Endothelial cell of umbilical vein (primary cell): Measurements from ENCODE around the gene HDAC4. TPM values are rescaled to one million over a fixed set of nuclear protein-coding genes. Genes with fewer than 3 reads are reported as not detected.

Experiments
- BruUV-seq: library from RNA; stranded (reverse); fragments of 400-500 nt; replicated peaks from 2 replicates; lab custom pipeline; 2021; lab: Mats Ljungman, UMichigan
- CTCF ChIA-PET: fragments of 300-600, 350-600 bp; sonication (Branson Sonifier 250); formaldehyde crosslinking; loops from one replicate; lab custom pipeline; 2021; ENCODE audit warnings: antibody characterized with exemption, inconsistent platforms; lab: Charles Lee
- POLR2A ChIA-PET: fragments of 300-600, 350-600 bp; sonication (Branson Sonifier 250); formaldehyde crosslinking; loops from one replicate; lab custom pipeline; 2021; ENCODE audit warnings: antibody characterized with exemption, inconsistent platforms; lab: Charles Lee
- DNase-seq: peaks from one replicate; pipeline ENCODE4 v3.0.0-alpha.2; 2011; ENCODE audit warnings: low read depth, low spot score
- FAIRE-seq: peaks from 2 replicates; lab custom pipeline; 2011; peaks lifted over from hg19 to GRCh38; lab: Jason Lieb, UNC
- H2AFZ ChIP-seq: 2 replicates; pipeline ENCODE4 v1.6.0; 2012; ENCODE audit warnings: low read depth, low read length, control low read depth, inconsistent platforms
- H3K27ac ChIP-seq: 2 replicates; pipeline ENCODE4 v1.5.1; 2011; ENCODE audit warnings: low read depth, mild to moderate bottlenecking, control low read depth, low read length, moderate library complexity; ENCODE audit not compliant: insufficient read depth
- H3K27me3 ChIP-seq, 2 experiments: 2 replicates each; pipeline versions ENCODE4 v1.6.0 to v1.6.1; 2011; ENCODE audit warnings: low read length in 2 of 2, mixed read lengths in 1 of 2; ENCODE audit not compliant: control insufficient read depth in 2 of 2, insufficient read depth in 2 of 2
- H3K36me3 ChIP-seq, 2 experiments: 2 replicates in 1 of 2; 3 replicates in 1 of 2; pipeline ENCODE4 v1.5.1; 2011; ENCODE audit warnings: low read length in 2 of 2, mild to moderate bottlenecking in 1 of 2, moderate library complexity in 1 of 2; ENCODE audit not compliant: control insufficient read depth in 2 of 2, insufficient read depth in 2 of 2; ENCODE audit errors: extremely low read depth in 1 of 2
- H3K4me1 ChIP-seq: 3 replicates; pipeline ENCODE4 v1.5.1; 2011; ENCODE audit warnings: mild to moderate bottlenecking, low read length; ENCODE audit not compliant: control insufficient read depth, insufficient read depth; ENCODE audit errors: extremely low read depth
- H3K4me2 ChIP-seq: 2 replicates; pipeline ENCODE4 v1.6.1; 2011; ENCODE audit warnings: low read length, control low read depth, mixed read lengths; ENCODE audit not compliant: insufficient read depth
- H3K4me3 ChIP-seq, 3 experiments: fragments of 200-600 bp in 1 of 3; sonication (generic), shearing (Covaris generic) in 1 of 3; replicated peaks in 1 of 3; 2 replicates each; pipeline ENCODE4 v1.5.1; 2011 to 2016; ENCODE audit warnings: control low read depth in 3 of 3, low read length in 3 of 3, mild to moderate bottlenecking in 2 of 3, inconsistent platforms in 1 of 3, low read depth in 1 of 3, moderate library complexity in 1 of 3; ENCODE audit not compliant: insufficient read depth in 1 of 3
- H3K79me2 ChIP-seq: 2 replicates; pipeline ENCODE4 v1.6.0; 2012; ENCODE audit warnings: low read length, inconsistent platforms; ENCODE audit not compliant: control insufficient read depth, insufficient read depth
- H3K9ac ChIP-seq: replicated peaks from 2 replicates; pipeline ENCODE3; 2011; ENCODE audit warnings: low read length, control low read depth; ENCODE audit not compliant: insufficient read depth; ENCODE audit errors: extremely low read depth
- H3K9me1 ChIP-seq: replicated peaks from 3 replicates; pipeline ENCODE4 v1.6.0; 2011; ENCODE audit warnings: mild to moderate bottlenecking, low read length; ENCODE audit not compliant: control insufficient read depth, insufficient read depth; ENCODE audit errors: extremely low read depth
- H3K9me3 ChIP-seq: replicated peaks from 2 replicates; pipeline ENCODE4 v1.5.1; 2012; ENCODE audit warnings: low read length, inconsistent platforms; ENCODE audit not compliant: control insufficient read depth, insufficient read depth
- H4K20me1 ChIP-seq: replicated peaks from 2 replicates; pipeline ENCODE3; 2011; ENCODE audit warnings: mild to moderate bottlenecking, low read length; ENCODE audit not compliant: control insufficient read depth, insufficient read depth; ENCODE audit errors: extremely low read depth
- EZH2 ChIP-seq: IDR thresholded peaks from 2 replicates; pipeline ENCODE4 v1.6.1; 2012; ENCODE audit warnings: borderline replicate concordance, low read depth, mild to moderate bottlenecking, moderate library complexity, low read length, inconsistent platforms; ENCODE audit not compliant: severe bottlenecking
- FOS ChIP-seq: IDR thresholded peaks from 2 replicates; pipeline ENCODE4 v1.6.1; 2011; ENCODE audit warnings: mild to moderate bottlenecking, low read length, moderate library complexity, borderline replicate concordance; ENCODE audit not compliant: insufficient read depth
- GATA2 ChIP-seq: IDR thresholded peaks from 2 replicates; pipeline ENCODE4 v1.7.0; 2011; ENCODE audit warnings: low read depth, mild to moderate bottlenecking, moderate library complexity, mixed read lengths, low read length; ENCODE audit not compliant: insufficient read length, insufficient read depth
- JUN ChIP-seq: IDR thresholded peaks from 2 replicates; pipeline ENCODE4 v1.6.1; 2011; ENCODE audit warnings: borderline replicate concordance, low read depth; ENCODE audit not compliant: insufficient read length, insufficient read depth
- MAX ChIP-seq: IDR thresholded peaks from 2 replicates; pipeline ENCODE4 v1.6.1; 2011; ENCODE audit not compliant: insufficient read depth, insufficient read length
- POLR2A ChIP-seq: IDR thresholded peaks from 2 replicates; pipeline ENCODE4 v1.6.1; 2012; ENCODE audit warnings: low read depth, mild to moderate bottlenecking, control low read depth, low read length
- POLR2AphosphoS5 ChIP-seq: IDR thresholded peaks from 2 replicates; pipeline ENCODE4 v1.6.1; 2012; ENCODE audit warnings: low read depth, mild to moderate bottlenecking, control low read depth, low read length, moderate library complexity; ENCODE audit not compliant: insufficient read depth
- dilution Hi-C: fragments of 300-500 bp; cut with MboI; formaldehyde crosslinking; loops from one replicate; pipeline ENCODE4 v1.15.0; 2019; ENCODE audit warnings: low sequenced_read_pairs; ENCODE audit not compliant: extremely low pct_ligation_motif_present
- intact Hi-C: fragments of 100-400 bp; cut with micrococcal nuclease; formaldehyde crosslinking; loops from one replicate; pipeline ENCODE4 v1.10.0; 2022
- polyA plus RNA-seq, 4 experiments: library from polyadenylated mRNA; depleted of rRNA in 3 of 4; stranded (reverse) in 3 of 4; unstranded in 1 of 4; fragments of >200 nt; gene quantifications; 2 replicates each; pipeline versions ENCODE4 v1.2.1 to v1.2.3, GENCODE V29; 2011 to 2012; ENCODE audit warnings: missing spikeins in 1 of 4
- total RNA-seq: library from RNA; stranded (reverse); gene quantifications from 2 replicates; pipeline ENCODE4 v1.2.3, GENCODE V29; 2021

HDAC4 gene
- total and polyA plus RNA-seq, 2 donors (not counting 3 experiments of a cell fraction or from before 2014, with no cell fraction given): 13.4 to 33.0 TPM

DNA sequence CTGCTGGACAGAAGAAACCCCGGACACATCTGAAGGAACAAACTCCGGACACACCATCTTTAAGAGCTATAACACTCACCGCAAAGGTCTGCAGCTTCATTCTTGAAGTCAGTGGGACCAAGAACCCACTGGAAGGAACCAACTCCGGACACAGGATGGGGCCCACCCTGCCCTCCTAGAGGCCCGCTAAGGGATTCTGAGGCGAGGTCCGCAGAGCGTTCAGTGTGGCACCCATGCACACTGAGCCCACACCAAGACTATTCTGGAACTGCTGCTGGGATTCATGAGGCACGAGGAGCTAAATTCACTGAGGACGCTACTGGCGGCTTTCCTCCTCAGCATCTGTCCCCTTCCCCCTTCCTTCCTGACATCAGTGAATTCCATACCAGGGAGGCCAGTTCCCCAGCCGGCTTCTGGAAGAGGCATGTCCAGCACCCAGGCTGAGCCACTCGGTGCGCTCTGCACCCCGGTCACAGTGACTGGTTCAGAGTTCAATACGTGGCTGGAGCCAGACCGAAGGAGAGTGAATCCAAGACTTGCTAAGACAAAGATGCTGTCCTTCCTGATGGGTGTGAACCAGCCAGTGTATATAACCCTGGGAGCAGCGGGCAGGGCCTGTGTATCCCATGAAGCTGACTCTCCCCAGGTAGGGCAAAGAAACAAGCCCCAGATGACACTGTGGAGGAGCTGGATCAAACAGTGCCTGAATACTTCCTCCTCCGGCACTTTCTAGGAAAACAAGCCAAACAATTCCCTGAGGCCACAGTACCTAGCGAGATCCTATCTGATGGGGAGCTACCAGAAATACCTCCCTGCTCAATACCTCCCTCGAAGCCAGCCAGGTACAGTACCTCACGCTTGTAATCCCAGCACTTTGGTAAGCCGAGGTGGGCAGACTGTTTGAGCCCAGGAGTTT lies 11.1 kb downstream of the HDAC4 start:
- FAIRE-seq (no peak), DNase-seq (no peak)
- H3K9me3 ChIP-seq: no peaks in the 10 kb centered on the region
- peaks cover 0 to 2% of the 10 kb centered on the region in 2 experiments for H3K36me3 ChIP-seq
- BruUV-seq: no TSS peak
- no peak overlapping the region for H3K4me2 ChIP-seq
- H3K9ac ChIP-seq: no peak overlapping the region
- H3K4me1 ChIP-seq: no peaks in the 10 kb centered on the region
- H3K27ac ChIP-seq: no peak overlapping the region
- H3K4me3 ChIP-seq: no peak overlapping the region
- TF ChIP-seq POLR2AphosphoS5 (no peak), EZH2 (no peak), JUN (no peak), GATA2 (no peak), FOS (no peak), POLR2A (no peak), MAX (no peak)
- ChIA-PET POLR2A (interaction anchor here (1.7 kb wide), 1 partner anchor 11 kb away, joined by 5 read pairs; the partner anchor contains the start of gene HDAC4), CTCF (no interaction called here)
- H3K27me3 ChIP-seq: no peaks in the 10 kb centered on the region
- H3K79me2 ChIP-seq: peaks cover 17% of the 10 kb centered on the region
- H3K9me1 ChIP-seq: no peaks in the 10 kb centered on the region
- dilution Hi-C loops: no loop called here
- no peaks in the 10 kb centered on the region for H4K20me1 ChIP-seq
- no peak overlapping the region for H2AFZ ChIP-seq
- intact Hi-C loops: no loop called here
